ENCODE measurements around the gene DIRAS2.

GRCh38 chr9:90684106-90684505 lies 41.5 kb upstream of the DIRAS2 start:
- TF ChIP-seq CTCF (conservative IDR thresholded peaks at IDR 0.05; ENCODE audit: low read length) (no peak), EZH2phosphoT487 (IDR thresholded peaks at IDR 0.05; ENCODE audit: borderline replicate concordance, low read depth, low read length) (no peak)

All from OCI-LY7 (cell line).